ENCODE results near the gene EIF3L. TPM values are rescaled to one million over a fixed set of nuclear protein-coding genes. Genes with fewer than 3 reads are reported as not detected.
A peak's percentile ranks its signal among the peaks of the same experiment; 100 is the strongest.

EIF3L gene
- total RNA-seq, 3 donors from 2014 or later (not counting 1 experiment from before 2014, with no cell fraction given) = 276 to 295 (median 291) TPM

DNA sequence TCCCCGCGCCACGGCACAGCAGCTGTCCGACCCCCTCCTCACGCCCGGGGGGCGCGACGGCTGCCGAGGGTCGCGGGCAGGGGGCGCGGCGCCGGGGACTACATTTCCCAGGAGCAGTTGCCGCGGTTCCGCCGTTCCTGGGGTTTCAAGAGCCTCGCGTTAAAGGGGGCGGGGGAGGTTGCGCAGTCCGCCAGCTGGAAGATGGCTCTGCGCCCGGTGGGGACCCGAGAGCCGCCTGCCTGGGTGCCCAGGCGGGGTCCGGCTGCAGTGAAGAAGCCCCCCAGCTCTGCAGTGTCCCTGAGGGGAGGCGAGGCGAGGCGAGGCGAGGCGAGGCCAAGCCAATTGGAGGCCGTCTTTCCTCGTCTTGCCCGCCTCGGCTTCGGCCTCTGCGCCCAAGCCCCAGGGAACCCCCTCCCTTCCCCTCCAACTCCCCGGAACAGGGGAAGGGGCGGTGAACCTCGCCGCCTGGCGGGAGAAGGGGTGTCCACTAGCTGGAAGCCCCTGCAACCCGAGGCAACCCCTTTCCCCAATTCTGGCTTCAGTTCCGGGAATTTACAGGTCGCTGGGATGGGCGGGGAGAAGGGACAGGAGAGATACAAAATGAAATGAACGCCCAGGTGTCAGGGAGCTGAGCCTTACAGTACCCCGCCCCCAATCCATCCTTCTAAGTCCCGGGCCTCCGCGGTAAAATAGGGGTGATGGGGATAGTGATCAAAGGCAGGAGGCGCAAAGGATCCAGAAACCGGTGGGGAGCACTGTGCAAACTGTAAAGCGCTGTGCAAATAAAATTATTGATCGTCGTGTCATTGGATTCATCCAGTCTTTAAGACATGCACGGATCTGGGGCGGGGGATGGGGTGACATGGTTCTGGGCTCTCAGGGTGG, 46.7 kb upstream of the EIF3L start:
- WGBS (ENCODE audit: insufficient coverage) = 1% methylated on average over 60 of the region's 63 CpGs

GRCh38 chr22:37803195-37803638, 46.0 kb upstream of the EIF3L start:
- Mint-ChIP-seq H3K36me3 (no peaks in the 10 kb centered on the region), H3K4me1 (peaks cover 12 to 45% of the 10 kb centered on the region in 2 donors), H3K9me3 (no peaks in the 10 kb centered on the region), H3K27ac (no peak overlapping the region), H3K27me3 (ENCODE audit: low read depth in 2 of 2) (peaks cover 38 to 43% of the 10 kb centered on the region in 2 donors), H3K4me3 (peak overlapping the region; percentile 45)
- Histone ChIP-seq H3K4me3 (ENCODE audit: low read length) (no peak overlapping the region), H3K9me3 (ENCODE audit: control insufficient read depth, insufficient read depth, low read length) (no peaks in the 10 kb centered on the region), H3K4me1 (ENCODE audit: control insufficient read depth, insufficient read depth, low read length) (peaks cover 51% of the 10 kb centered on the region), H3K27me3 (ENCODE audit: control insufficient read depth, insufficient read depth, low read length) (peaks cover 53% of the 10 kb centered on the region), H3K27ac (ENCODE audit: low read length) (no peak overlapping the region), H3K36me3 (ENCODE audit: control insufficient read depth, insufficient read depth, low read length) (no peaks in the 10 kb centered on the region)
- DNase-seq (no peak), ATAC-seq (no peak)
- WGBS (ENCODE audit: insufficient coverage) = 26% methylated on average over 16 of the region's 16 CpGs
- intact Hi-C loops (cut with micrococcal nuclease) = no loop called here
- TF ChIP-seq, protein P1, sequence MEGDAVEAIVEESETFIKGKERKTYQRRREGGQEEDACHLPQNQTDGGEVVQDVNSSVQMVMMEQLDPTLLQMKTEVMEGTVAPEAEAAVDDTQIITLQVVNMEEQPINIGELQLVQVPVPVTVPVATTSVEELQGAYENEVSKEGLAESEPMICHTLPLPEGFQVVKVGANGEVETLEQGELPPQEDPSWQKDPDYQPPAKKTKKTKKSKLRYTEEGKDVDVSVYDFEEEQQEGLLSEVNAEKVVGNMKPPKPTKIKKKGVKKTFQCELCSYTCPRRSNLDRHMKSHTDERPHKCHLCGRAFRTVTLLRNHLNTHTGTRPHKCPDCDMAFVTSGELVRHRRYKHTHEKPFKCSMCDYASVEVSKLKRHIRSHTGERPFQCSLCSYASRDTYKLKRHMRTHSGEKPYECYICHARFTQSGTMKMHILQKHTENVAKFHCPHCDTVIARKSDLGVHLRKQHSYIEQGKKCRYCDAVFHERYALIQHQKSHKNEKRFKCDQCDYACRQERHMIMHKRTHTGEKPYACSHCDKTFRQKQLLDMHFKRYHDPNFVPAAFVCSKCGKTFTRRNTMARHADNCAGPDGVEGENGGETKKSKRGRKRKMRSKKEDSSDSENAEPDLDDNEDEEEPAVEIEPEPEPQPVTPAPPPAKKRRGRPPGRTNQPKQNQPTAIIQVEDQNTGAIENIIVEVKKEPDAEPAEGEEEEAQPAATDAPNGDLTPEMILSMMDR (IDR thresholded peaks at IDR 0.05) = no peak

More for the DNA sequence above, 46.7 kb upstream of the EIF3L start:
- TF ChIP-seq, protein P1 (IDR thresholded peaks at IDR 0.05) = no peak
- peak overlapping the region; percentile 45 for H3K4me3 Mint-ChIP-seq
- H3K4me1 ChIP-seq (ENCODE audit: control insufficient read depth, insufficient read depth, low read length) = peaks cover 46% of the 10 kb centered on the region
- peaks cover 38 to 41% of the 10 kb centered on the region in 2 donors for H3K27me3 Mint-ChIP-seq (ENCODE audit: low read depth in 2 of 2)
- peaks cover 49% of the 10 kb centered on the region for H3K27me3 ChIP-seq (ENCODE audit: control insufficient read depth, insufficient read depth, low read length)
- no peaks in the 10 kb centered on the region for H3K36me3 Mint-ChIP-seq
- DNase-seq (peak in 1 of 2 donors; percentile 37), ATAC-seq (no peak)
- H3K9me3 Mint-ChIP-seq = no peaks in the 10 kb centered on the region
- no peaks in the 10 kb centered on the region for H3K36me3 ChIP-seq (ENCODE audit: control insufficient read depth, insufficient read depth, low read length)
- no peak overlapping the region for H3K27ac Mint-ChIP-seq
- H3K4me3 ChIP-seq (ENCODE audit: low read length) = peak overlapping the region; percentile 17
- peaks cover 8 to 38% of the 10 kb centered on the region in 2 donors for H3K4me1 Mint-ChIP-seq
- H3K27ac ChIP-seq (ENCODE audit: low read length) = no peak overlapping the region
- H3K9me3 ChIP-seq (ENCODE audit: control insufficient read depth, insufficient read depth, low read length) = no peaks in the 10 kb centered on the region
- intact Hi-C loops (cut with micrococcal nuclease) = no loop called here

- Histone ChIP-seq H3K9me3 (ENCODE audit: control insufficient read depth, insufficient read depth, low read length) (no peaks in the 10 kb centered on the region), H3K27me3 (ENCODE audit: control insufficient read depth, insufficient read depth, low read length) (peaks cover 57% of the 10 kb centered on the region), H3K4me3 (ENCODE audit: low read length) (no peak overlapping the region), H3K36me3 (ENCODE audit: control insufficient read depth, insufficient read depth, low read length) (no peaks in the 10 kb centered on the region), H3K27ac (ENCODE audit: low read length) (no peak overlapping the region), H3K4me1 (ENCODE audit: control insufficient read depth, insufficient read depth, low read length) (peaks cover 56% of the 10 kb centered on the region)
- Mint-ChIP-seq H3K9me3 (no peaks in the 10 kb centered on the region), H3K36me3 (no peaks in the 10 kb centered on the region), H3K4me1 (peaks cover 15 to 50% of the 10 kb centered on the region in 2 donors), H3K27me3 (ENCODE audit: low read depth in 2 of 2) (peaks cover 38 to 45% of the 10 kb centered on the region in 2 donors), H3K4me3 (peak overlapping the region; percentile 61), H3K27ac (peak overlapping the region in 1 of 2 donors; percentile 73)
- ATAC-seq (no peak), DNase-seq (peak in 1 of 2 donors; percentile 9)
- WGBS (ENCODE audit: insufficient coverage) = 79% methylated on average over 33 of the region's 34 CpGs
- TF ChIP-seq, protein P1 (IDR thresholded peaks at IDR 0.05) = no peak
- intact Hi-C loops (cut with micrococcal nuclease) = no loop called here
These were observed 45.4 kb upstream of the EIF3L start for GRCh38 chr22:37803639-37804351.
